ENCODE results near the gene WDR44.

GRCh38 chrX:118347131-118347530 is 1.2 kb downstream of the WDR44 start:
- TF ChIP-seq CTCF (IDR thresholded peaks at IDR 0.05) = no peak
- peak in 1 of 4 donors; percentile 19 for TF ChIP-seq POLR2A (IDR thresholded peaks at IDR 0.05)

Measured in esophagus squamous epithelium (tissue), 4 donors.